ENCODE results near the gene ZDHHC17.
A peak's percentile ranks its signal among the peaks of the same experiment; 100 is the strongest.
"Not testable (repeated sequence)": the region's sequence is repeated elsewhere in the genome, so short reads cannot be mapped to it uniquely, and the experiment has no call there.

ZDHHC17 gene, protein sequence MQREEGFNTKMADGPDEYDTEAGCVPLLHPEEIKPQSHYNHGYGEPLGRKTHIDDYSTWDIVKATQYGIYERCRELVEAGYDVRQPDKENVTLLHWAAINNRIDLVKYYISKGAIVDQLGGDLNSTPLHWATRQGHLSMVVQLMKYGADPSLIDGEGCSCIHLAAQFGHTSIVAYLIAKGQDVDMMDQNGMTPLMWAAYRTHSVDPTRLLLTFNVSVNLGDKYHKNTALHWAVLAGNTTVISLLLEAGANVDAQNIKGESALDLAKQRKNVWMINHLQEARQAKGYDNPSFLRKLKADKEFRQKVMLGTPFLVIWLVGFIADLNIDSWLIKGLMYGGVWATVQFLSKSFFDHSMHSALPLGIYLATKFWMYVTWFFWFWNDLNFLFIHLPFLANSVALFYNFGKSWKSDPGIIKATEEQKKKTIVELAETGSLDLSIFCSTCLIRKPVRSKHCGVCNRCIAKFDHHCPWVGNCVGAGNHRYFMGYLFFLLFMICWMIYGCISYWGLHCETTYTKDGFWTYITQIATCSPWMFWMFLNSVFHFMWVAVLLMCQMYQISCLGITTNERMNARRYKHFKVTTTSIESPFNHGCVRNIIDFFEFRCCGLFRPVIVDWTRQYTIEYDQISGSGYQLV

DNA sequence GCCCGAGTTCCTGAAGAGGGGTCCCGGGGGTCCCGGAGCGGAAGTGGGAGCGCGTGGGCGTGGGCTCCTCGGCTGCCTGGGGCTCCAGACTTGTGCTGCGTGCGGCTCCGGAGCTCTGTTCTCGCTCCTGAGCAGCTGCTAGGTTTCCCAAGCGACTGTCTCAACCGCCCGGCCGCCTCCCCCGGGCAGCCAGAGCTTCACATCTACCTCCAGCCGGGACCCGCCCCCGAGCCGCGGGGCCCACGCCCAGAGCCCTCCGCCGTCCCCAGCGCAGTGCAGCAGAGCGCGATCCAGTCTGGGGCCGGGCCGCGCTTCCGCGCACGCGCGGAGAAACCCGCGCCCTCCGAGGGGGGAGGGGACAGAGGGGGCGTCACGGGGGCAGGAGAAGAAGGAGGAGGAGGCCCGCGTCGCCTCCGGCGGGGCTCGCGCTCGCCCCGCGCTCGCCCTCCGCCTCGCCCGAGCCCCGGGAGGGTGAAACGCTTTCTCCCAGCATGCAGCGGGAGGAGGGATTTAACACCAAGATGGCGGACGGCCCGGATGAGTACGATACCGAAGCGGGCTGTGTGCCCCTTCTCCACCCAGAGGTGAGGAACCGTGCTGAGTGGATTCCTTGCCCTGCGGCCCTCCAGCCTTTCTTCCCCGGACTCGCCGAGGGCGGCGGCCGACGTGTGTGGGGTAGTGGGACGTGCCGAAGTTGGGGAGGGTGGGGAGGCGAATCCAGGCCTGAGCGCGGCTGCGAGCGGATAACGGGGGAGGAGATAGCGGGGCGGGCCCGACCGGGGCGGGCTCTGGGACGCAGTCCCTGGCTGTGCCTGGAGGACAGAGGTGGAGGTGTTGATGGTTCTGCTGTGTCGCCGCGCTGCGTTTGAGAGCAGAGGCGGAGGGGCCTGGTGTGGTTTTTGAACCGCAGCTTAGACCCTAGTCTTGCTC lies at the start of gene ZDHHC17:
TSS of gene ZDHHC17 (plus strand) at position 370 of the 930 bp plus-strand sequence. CDS start at position 492, 122 bp downstream.
- DNase-seq (ENCODE audit: low spot score) = peak; percentile 78

- DNase-seq (ENCODE audit: low spot score) = no peak
Measured at GRCh38 chr12:76714415-76714814, 49.5 kb upstream of the ZDHHC17 start.

DNA sequence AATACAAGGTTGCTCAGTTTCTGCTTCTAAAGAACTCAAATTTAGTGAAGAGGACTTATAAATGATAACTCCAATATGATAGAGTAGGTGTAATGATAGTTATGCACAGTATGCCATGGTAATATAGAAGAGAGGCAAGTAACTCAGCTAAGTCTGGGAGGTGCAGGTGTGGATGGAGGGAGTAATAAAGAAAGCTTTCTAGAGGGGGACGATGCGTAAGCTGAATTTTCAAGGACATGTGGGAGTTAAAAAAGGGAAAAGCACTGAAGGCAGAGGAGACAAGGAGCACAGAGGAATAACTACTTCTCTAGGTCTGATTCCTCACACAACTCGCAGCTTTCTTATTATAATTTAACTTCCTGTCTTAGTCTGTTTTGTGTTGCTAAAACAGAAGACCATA lies 49.1 kb upstream of the ZDHHC17 start:
- no peak for DNase-seq (ENCODE audit: low spot score)

DNA sequence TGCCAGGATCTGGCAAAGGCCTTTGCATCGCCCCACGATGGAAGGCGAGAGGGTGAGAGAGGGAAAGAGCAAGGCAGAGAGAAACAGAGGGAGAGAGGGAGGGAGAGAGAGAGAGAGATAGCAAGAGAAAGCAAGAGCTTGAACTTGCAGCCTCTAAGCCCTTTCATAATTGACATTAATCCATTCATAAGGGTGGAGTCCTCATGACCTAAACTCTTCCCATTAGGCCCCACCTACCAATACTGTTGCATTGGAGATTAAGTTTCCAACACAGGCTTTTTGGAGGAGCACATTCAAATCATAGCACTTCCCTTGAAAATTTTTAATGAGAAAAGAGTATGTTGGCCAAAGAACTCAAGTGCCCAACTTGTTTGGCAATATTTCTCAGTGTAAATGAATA lies 48.6 kb upstream of the ZDHHC17 start:
- no peak for DNase-seq (ENCODE audit: low spot score)

DNA sequence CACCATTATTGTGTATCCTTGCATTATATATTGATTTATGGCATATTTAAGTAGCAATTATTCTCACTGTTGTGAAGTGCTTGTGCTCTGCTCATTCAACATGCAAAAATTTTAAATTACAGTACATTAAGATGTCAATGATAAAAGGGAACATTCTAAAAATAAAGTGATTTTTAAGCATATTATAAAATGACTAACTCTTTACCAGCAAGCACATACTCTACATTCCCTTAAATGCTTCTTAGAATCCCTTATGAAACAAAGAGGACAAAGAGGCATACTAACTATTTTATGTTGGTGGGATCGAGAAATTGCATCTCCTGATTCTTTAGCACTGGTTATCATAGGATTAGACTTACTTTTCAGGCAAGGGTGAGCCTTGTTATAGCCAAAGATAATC lies 46.6 kb upstream of the ZDHHC17 start:
- DNase-seq (ENCODE audit: low spot score) = no peak

GRCh38 chr12:76719171-76720041 lies 44.5 kb upstream of the ZDHHC17 start:
- DNase-seq (ENCODE audit: low spot score) = no peak

- no peak for DNase-seq (ENCODE audit: low spot score)
Measured at GRCh38 chr12:76720068-76720467, 43.8 kb upstream of the ZDHHC17 start.

DNA sequence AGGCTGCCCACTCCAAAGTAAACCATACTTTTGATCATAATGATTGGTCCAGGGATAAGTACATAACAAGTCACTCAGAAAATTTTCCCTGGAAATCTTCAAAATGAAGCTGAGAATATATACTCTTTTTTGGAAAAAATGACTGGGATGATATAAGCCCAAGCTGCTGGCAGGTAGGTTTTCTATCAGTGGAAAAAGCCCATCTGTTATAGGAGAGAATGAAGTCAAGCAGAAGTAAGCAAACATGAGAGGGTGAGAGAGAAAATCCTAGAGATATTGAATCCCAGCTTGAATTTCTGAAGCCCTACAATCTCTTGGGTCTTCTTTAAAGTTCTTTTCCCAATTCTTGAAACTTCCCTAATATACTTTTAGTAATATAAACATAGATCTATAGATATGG lies 37.3 kb upstream of the ZDHHC17 start:
- DNase-seq (ENCODE audit: low spot score) = no peak

DNA sequence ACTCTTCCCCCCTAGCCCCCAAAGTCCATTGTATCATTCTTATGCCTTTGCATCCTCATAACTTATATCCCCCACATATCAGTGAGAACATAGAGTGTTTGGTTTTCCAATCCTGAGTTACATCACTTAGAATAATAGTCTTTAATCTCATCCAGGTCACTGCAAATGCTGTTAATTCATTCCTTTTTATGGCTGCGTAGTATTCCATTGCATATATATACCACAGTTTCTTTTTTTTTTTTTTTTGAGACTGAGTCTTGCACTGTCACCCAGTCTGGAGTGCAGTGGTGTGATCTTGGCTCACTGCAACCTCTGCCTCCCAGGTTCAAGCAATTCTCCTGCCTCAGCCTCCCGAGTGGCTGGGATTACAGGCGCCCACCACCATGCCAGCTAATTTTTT lies 31.7 kb upstream of the ZDHHC17 start:
- DNase-seq (ENCODE audit: low spot score) = not testable (repeated sequence)

DNA sequence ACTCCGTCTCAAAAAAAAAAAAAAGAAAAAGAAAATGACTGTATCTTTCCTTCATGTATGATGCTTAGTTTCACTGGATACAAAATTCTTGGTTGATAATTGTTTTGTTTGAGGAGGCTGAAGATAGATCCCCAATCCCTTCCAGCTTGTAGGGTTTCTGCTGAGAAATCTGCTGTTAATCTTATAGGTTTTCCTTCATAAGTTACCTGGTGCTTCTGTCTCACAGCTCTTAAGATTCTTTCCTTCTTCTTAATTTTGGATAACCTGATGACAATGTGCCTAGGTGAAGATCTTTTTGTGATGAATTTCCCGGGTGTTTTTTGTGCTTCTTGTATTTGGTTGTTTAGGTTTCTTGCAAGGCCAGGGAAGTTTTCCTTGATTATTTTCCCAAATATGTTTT lies 26.2 kb upstream of the ZDHHC17 start:
- not testable (repeated sequence) for DNase-seq (ENCODE audit: low spot score)

GRCh38 chr12:76738824-76739579 lies 24.9 kb upstream of the ZDHHC17 start:
- no peak for DNase-seq (ENCODE audit: low spot score)

GRCh38 chr12:76739896-76740295 lies 24.0 kb upstream of the ZDHHC17 start:
- DNase-seq (ENCODE audit: low spot score) = no peak

GRCh38 chr12:76740501-76740900 lies 23.4 kb upstream of the ZDHHC17 start:
- no peak for DNase-seq (ENCODE audit: low spot score)

- DNase-seq (ENCODE audit: low spot score) = no peak
Measured at GRCh38 chr12:76745343-76745742, 18.6 kb upstream of the ZDHHC17 start.

- DNase-seq (ENCODE audit: low spot score) = no peak
Measured at GRCh38 chr12:76746516-76746915, 17.4 kb upstream of the ZDHHC17 start.

DNA sequence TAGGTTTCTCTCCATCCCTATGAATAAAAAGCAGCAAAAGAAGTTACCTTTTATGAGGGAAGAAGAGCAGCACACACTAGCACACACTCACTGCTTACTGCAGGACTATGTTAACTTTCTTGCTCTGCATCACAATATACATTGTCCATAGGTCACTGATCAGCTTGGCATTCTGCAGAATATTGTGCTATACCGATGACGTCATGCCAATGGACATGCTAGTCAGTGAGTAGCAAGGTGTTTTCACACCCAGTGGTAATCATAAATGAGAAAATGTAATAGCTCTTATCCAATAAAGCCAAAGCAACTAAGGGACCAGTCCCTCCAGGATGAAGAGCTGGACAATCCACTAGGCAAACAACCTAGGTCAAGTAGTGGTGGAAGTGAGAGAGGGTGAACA lies 16.7 kb upstream of the ZDHHC17 start:
- DNase-seq (ENCODE audit: low spot score) = no peak

- DNase-seq (ENCODE audit: low spot score) = no peak
Measured at GRCh38 chr12:76755829-76756379, 8.0 kb upstream of the ZDHHC17 start.

DNA sequence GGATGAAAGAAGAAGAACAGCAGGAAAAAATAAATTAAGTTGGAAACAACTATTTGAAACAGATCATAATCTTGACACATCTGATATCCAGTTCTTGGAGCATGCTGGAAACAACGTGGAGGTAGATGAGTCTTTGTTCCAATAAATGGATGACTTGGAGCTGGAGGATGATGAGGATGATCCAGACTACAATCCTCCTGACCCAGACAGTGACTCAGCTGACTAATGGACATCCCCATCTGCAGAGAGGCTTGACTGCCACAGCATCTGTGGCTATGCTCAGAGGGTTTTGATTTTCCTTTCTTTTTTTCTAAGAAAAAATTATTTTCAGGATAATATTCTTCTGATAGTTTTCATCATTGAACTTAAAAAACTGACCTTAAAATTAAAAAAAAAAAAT lies 6.2 kb upstream of the ZDHHC17 start:
- DNase-seq (ENCODE audit: low spot score) = no peak

DNA sequence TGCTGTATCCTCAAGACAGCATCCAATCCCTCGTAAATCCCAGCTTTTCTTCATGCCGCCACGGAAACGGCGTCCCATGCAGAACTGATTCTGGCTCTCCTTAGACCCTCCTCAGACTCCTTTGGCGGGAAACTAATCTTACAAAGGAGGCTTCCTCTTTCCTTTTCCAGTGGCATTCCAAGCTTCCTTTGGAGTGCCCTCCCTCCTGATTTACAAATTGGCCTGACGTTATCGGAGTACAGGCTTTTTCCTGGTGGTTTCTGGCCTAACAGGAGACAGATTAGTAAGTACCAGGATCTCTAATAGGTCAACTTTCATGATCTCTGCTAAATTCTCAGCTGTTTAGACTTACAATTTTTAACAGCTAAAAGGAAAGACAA lies 1.3 kb upstream of the ZDHHC17 start:
- DNase-seq (ENCODE audit: low spot score) = no peak

GRCh38 chr12:76764856-76765255 lies 941 bp downstream of the ZDHHC17 start:
- DNase-seq (ENCODE audit: low spot score) = no peak

DNA sequence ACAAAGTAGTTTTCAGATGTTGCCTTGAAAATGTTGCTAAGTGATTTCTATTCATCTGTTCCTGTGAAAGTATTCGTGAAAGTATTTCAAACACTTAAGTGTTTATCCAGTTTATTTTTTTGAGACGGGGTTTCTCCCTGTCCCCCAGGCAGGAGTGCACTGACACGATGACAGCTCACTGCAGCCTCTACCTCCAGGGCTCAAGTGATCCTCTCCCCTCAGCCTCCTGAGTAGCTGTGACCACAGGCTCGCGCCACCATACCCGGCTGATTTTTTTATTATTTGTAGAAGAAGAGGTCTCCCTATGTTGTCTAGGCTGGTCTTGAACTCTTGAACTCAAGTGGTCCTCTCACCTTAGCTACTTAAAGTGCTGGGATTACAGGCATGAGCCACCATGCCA lies 1.7 kb downstream of the ZDHHC17 start:
- no peak for DNase-seq (ENCODE audit: low spot score)
